GM19240 (cell line): Measurements from ENCODE around the gene RFPL4AL1.
"Not testable (repeated sequence)": the region's sequence is repeated elsewhere in the genome, so short reads cannot be mapped to it uniquely, and the experiment has no call there.

Source experiments
- DNase-seq: peaks from one replicate; pipeline ENCODE4 v3.0.0; 2011; ENCODE audit warnings: low spot score; ENCODE audit not compliant: insufficient read length

RFPL4AL1 gene

GRCh38 chr19:55768818-55769217, at the start of gene RFPL4AL1:
TSS of gene RFPL4AL1 (plus strand) at chr19:55769118. CDS start at chr19:55771805, 2,687 bp downstream.
- DNase-seq, result not testable (repeated sequence)

GRCh38 chr19:55720214-55720746, 48.6 kb upstream of the RFPL4AL1 start:
- DNase-seq, result no peak

GRCh38 chr19:55720801-55721200, 48.1 kb upstream of the RFPL4AL1 start:
- DNase-seq, result no peak

- DNase-seq, result no peak
These were observed 45.4 kb upstream of the RFPL4AL1 start for GRCh38 chr19:55723491-55723890.

GRCh38 chr19:55730378-55730777, 38.5 kb upstream of the RFPL4AL1 start:
- not testable (repeated sequence) for DNase-seq

GRCh38 chr19:55738302-55738701, 30.6 kb upstream of the RFPL4AL1 start, which contains the start of gene NLRP9:
TSS of gene NLRP9 (minus strand) at chr19:55738402. CDS start at chr19:55738374, 28 bp downstream.
- DNase-seq, result no peak

DNA sequence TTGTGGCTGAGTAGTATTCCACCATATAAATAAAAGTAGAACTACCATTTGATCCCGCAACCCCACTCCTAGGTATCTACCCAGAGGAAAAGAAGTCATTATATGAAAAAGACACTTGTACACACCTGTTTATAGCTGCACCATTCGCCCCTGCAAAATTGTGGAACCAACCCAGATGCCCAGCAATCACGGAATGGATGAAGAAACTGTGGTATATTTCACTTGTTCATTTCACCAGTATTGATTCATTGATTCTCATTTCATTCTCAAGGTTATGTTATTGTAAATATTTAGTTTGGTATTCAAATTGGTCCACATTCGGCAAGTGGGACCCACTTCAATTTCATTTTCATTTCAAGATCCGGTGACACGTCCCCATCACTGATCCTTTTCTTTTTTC, 18.2 kb upstream of the RFPL4AL1 start:
- no peak for DNase-seq

DNA sequence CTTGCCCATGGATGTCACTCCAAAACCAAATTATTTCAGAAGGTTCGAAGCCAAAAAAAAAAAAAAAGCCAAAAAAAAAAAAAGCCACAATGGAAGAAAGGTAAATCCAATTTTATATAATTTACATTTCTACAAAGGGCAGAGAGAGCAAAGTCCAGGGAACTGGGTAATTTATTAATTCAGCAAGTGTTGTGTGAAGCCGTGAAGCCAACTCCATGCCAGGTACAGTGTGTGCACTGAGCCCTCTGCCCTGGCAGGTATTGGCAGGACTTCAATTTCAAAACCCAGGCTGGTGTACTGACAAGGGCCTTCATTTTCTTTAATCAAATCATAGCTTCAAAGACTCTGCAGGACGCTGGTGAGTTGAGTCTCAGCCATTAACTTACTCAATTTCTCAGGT, 15.5 kb upstream of the RFPL4AL1 start:
- DNase-seq, result no peak

DNA sequence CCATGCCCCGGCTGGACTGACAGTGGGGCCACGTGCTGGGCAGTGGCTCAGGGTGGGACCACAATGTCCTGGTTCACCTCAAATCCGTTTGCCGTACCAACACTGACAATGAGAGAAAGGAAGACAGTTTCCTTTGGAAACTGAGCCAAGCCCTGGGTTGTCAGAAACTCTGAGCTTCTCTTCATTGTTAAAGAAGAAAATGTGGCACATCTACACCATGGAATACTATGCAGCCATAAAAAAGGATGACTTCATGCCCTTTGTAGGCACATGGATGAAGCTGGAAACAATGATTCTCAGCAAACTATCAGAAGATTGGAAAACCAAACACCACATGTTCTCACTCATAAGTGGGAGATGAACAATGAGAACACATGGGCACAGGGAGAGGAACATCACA, 12.1 kb upstream of the RFPL4AL1 start:
- DNase-seq, result not testable (repeated sequence)

DNA sequence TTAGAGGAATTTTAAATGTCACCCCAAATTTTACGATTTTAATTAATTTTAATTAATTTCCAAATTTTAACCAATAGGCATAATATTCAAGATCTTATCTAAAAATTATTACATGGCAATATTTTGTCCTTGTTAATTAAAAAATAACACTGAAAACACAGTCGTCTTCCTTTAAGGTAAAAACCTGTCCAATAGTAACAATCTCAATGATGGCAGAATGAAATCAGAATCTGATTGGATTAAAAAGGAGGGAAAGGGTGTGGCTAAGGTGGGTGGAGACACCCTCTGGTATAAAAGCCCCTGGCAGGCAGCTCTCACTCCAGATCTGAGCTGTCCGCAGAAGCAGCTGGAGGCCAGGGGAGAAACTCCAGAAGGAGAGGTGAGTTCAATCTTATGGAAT, 10.1 kb upstream of the RFPL4AL1 start, which contains the start of gene RFPL4A:
TSS of gene RFPL4A (plus strand) at position 301 of the 400 bp plus-strand sequence. CDS start 2,704 bp downstream, outside the sequence.
- DNase-seq, result not testable (repeated sequence)

GRCh38 chr19:55766466-55766865, 2.5 kb upstream of the RFPL4AL1 start:
- no peak for DNase-seq

- DNase-seq, result not testable (repeated sequence)
These were observed 714 bp downstream of the RFPL4AL1 start for GRCh38 chr19:55769632-55770031.

GRCh38 chr19:55777528-55777927, 8.6 kb downstream of the RFPL4AL1 start:
- no peak for DNase-seq

GRCh38 chr19:55778331-55778730, 9.4 kb downstream of the RFPL4AL1 start:
- DNase-seq, result no peak

- DNase-seq, result no peak
These were observed 12.2 kb downstream of the RFPL4AL1 start for GRCh38 chr19:55781112-55781511.

GRCh38 chr19:55795021-55795420, 26.1 kb downstream of the RFPL4AL1 start:
- DNase-seq, result no peak

DNA sequence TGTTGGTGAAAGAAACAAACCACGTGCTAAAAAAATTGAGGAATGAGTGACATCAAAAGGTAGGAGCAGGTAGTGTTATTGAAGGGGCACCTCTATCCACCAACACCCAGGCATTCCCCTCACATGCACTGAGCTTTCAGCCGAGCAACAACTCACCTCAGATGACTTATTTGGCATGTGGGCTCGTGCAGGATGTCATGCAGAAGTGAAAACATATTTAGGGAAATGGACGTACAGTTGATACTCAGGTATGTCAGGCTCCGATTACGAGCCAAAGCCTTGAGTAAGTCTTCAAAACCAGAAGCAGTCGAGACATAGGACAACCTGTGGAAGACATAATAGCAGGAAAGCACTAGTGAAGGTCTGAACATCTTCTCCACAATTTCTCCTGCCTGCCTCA, 32.5 kb downstream of the RFPL4AL1 start:
- no peak for DNase-seq

- no peak for DNase-seq
These were observed 33.4 kb downstream of the RFPL4AL1 start for GRCh38 chr19:55802281-55802680.

- no peak for DNase-seq
These were observed 40.6 kb downstream of the RFPL4AL1 start for GRCh38 chr19:55809381-55810058.

- DNase-seq, result no peak
These were observed 42.4 kb downstream of the RFPL4AL1 start for GRCh38 chr19:55811340-55811739.

GRCh38 chr19:55812449-55812848, 43.5 kb downstream of the RFPL4AL1 start:
- no peak for DNase-seq

DNA sequence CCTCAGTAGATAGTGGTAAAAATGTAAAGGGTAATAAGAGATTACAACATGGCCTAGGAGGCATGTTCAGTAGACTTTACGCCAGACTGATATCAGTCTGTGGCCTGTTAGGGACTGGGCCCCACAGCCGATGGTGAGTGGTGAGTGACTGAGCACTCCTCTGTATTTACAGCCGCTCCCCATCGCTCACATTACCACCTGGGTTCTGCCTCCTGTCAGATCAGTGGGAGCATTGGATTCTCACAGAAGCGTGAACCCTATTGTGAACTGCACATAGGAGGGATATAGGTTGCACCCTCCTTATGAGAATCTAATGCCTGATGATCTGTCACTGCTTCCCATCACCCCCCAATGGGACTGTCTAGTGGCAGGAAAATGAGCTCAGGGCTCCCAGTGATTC, 45.0 kb downstream of the RFPL4AL1 start:
- DNase-seq, result no peak

DNA sequence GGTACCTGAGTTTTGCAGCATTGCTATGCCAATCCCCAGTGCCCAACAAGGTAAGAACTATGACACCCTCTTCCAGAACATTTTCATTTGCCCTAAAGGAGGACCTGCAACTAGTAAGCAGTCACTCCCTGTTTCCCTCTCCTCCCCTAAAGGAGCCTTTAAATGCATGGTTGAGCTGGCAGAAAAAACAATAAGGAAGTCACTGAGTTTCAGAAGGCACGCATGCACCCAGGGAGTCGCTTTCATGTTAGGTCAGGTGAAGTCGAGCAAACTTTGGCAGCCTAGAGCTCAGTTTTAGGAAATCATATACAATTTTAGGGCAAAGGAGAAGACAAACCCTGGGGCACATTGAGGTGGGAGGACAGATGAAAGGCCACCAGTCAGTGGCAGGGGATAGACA, 51.1 kb downstream of the RFPL4AL1 start:
- DNase-seq, result no peak
